HG03280 (cell line): Measurements from ENCODE around the gene SLC51B.
A peak's percentile ranks its signal among the peaks of the same experiment; 100 is the strongest.
"Not testable (repeated sequence)": the region's sequence is repeated elsewhere in the genome, so short reads cannot be mapped to it uniquely, and the experiment has no call there.

Source experiments
- ATAC-seq: cut with Tn5 transposase; IDR thresholded peaks from one replicate; pipeline ENCODE4 v1.9.1; 2021; ENCODE audit warnings: mild to moderate bottlenecking, moderate library complexity; ENCODE audit not compliant: unreplicated experiment

The SLC51B gene

GRCh38 chr15:65044724-65045481 lies at the start of gene SLC51B:
SLC51B (plus strand) TSS chr15:65045387; CDS start chr15:65050005, 4,618 bp downstream.
- no peak for ATAC-seq

- no peak for ATAC-seq
Measured at GRCh38 chr15:64997066-64997465, 48.1 kb upstream of the SLC51B start.

GRCh38 chr15:64997745-64998375 lies 47.3 kb upstream of the SLC51B start:
- ATAC-seq = no peak

- ATAC-seq = no peak
Measured at GRCh38 chr15:65004993-65005392, 40.2 kb upstream of the SLC51B start.

GRCh38 chr15:65006876-65007275 lies 38.3 kb upstream of the SLC51B start:
- no peak for ATAC-seq

GRCh38 chr15:65008983-65009382 lies 36.2 kb upstream of the SLC51B start:
- no peak for ATAC-seq

- ATAC-seq = not testable (repeated sequence)
Measured at GRCh38 chr15:65011198-65011597, 34.0 kb upstream of the SLC51B start.

GRCh38 chr15:65020419-65020818 lies 24.8 kb upstream of the SLC51B start:
- ATAC-seq = no peak

GRCh38 chr15:65021488-65021887 lies 23.7 kb upstream of the SLC51B start:
- ATAC-seq = no peak

GRCh38 chr15:65026756-65027155 lies 18.4 kb upstream of the SLC51B start:
- ATAC-seq = no peak

- no peak for ATAC-seq
Measured at GRCh38 chr15:65027593-65027992, 17.6 kb upstream of the SLC51B start.

- no peak for ATAC-seq
Measured at GRCh38 chr15:65028338-65028737, 16.8 kb upstream of the SLC51B start.

GRCh38 chr15:65028921-65029735 lies 16.1 kb upstream of the SLC51B start, which contains the start of gene MTFMT:
MTFMT (minus strand) TSS chr15:65029639; CDS start chr15:65029613, 26 bp downstream.
- peak; percentile 86 for ATAC-seq

GRCh38 chr15:65029736-65030208 lies 15.4 kb upstream of the SLC51B start:
- no peak for ATAC-seq

GRCh38 chr15:65032801-65033537 lies 12.2 kb upstream of the SLC51B start:
- ATAC-seq = peak; percentile 37

GRCh38 chr15:65033659-65034269 lies 11.4 kb upstream of the SLC51B start:
- ATAC-seq = no peak

GRCh38 chr15:65034719-65035118 lies 10.5 kb upstream of the SLC51B start:
- no peak for ATAC-seq

GRCh38 chr15:65037309-65037708 lies 7.9 kb upstream of the SLC51B start:
- ATAC-seq = no peak

- no peak for ATAC-seq
Measured at GRCh38 chr15:65038428-65038827, 6.8 kb upstream of the SLC51B start.

- ATAC-seq = no peak
Measured at GRCh38 chr15:65038836-65039235, 6.4 kb upstream of the SLC51B start.
